COLO668 (cell line): Measurements from ENCODE around the gene VAV3.

Experiments used
- DNase-seq: peaks from one replicate; lab custom pipeline; 2025; ENCODE audit not compliant: unreplicated experiment; lab: John Stamatoyannopoulos, UW

VAV3 gene

GRCh38 chr1:107547363-107548155 lies 417.4 kb downstream of the VAV3 start:
- DNase-seq = no peak

- DNase-seq = no peak
Measured at GRCh38 chr1:107546576-107546975, 418.4 kb downstream of the VAV3 start.

GRCh38 chr1:107545879-107546278 lies 419.1 kb downstream of the VAV3 start:
- no peak for DNase-seq

- no peak for DNase-seq
Measured at GRCh38 chr1:107545056-107545577, 419.9 kb downstream of the VAV3 start.

GRCh38 chr1:107544285-107544684 lies 420.7 kb downstream of the VAV3 start:
- no peak for DNase-seq

- no peak for DNase-seq
Measured at GRCh38 chr1:107541412-107541811, 423.6 kb downstream of the VAV3 start.

- no peak for DNase-seq
Measured at GRCh38 chr1:107538502-107538901, 426.5 kb downstream of the VAV3 start.

- DNase-seq = no peak
Measured at GRCh38 chr1:107536266-107536665, 428.7 kb downstream of the VAV3 start.

GRCh38 chr1:107535091-107535490 lies 429.9 kb downstream of the VAV3 start:
- no peak for DNase-seq

- no peak for DNase-seq
Measured at GRCh38 chr1:107534632-107535031, 430.3 kb downstream of the VAV3 start.

- no peak for DNase-seq
Measured at GRCh38 chr1:107533436-107533835, 431.5 kb downstream of the VAV3 start.

- DNase-seq = peak; percentile 83
Measured at GRCh38 chr1:107532318-107532717, 432.7 kb downstream of the VAV3 start.

- no peak for DNase-seq
Measured at GRCh38 chr1:107531065-107531908, 433.7 kb downstream of the VAV3 start.

GRCh38 chr1:107530543-107530942 lies 434.4 kb downstream of the VAV3 start:
- DNase-seq = no peak

- peak; percentile 34 for DNase-seq
Measured at GRCh38 chr1:107529511-107530149, 435.4 kb downstream of the VAV3 start.

- DNase-seq = peak; percentile 32
Measured at GRCh38 chr1:107526524-107527198, 438.3 kb downstream of the VAV3 start.

GRCh38 chr1:107525961-107526360 lies 439.0 kb downstream of the VAV3 start:
- no peak for DNase-seq

GRCh38 chr1:107525145-107525544 lies 439.8 kb downstream of the VAV3 start:
- DNase-seq = no peak

GRCh38 chr1:107524301-107524700 lies 440.7 kb downstream of the VAV3 start:
- no peak for DNase-seq

- no peak for DNase-seq
Measured at GRCh38 chr1:107523736-107524135, 441.2 kb downstream of the VAV3 start.

- no peak for DNase-seq
Measured at GRCh38 chr1:107523061-107523460, 441.9 kb downstream of the VAV3 start.
